Right atrium auricular region (tissue), 2 donors: Measurements from ENCODE around the gene COG5. TPM values are rescaled to one million over a fixed set of nuclear protein-coding genes. Genes with fewer than 3 reads are reported as not detected.

Source experiments
- DNase-seq: peaks from one replicate; pipeline ENCODE4 v3.0.0-alpha.2; 2019; ENCODE audit warnings: low spot score
- H3K27ac ChIP-seq, 2 donors: fragments of 200-600 bp; sonication (generic); 1 replicate in 1 of 2; 2 replicates in 1 of 2; pipeline ENCODE4 v1.5.1; 2016 to 2019
- H3K27me3 ChIP-seq, 2 donors: fragments of 200-600 bp; sonication (generic); one replicate each; pipeline versions ENCODE4 v1.5.1 to v1.6.0; 2017 to 2019
- H3K36me3 ChIP-seq: fragments of 200-600 bp; sonication (generic); one replicate; pipeline ENCODE4 v1.5.1; 2016
- H3K4me1 ChIP-seq, 2 donors: fragments of 200-600 bp; sonication (generic); one replicate each; pipeline versions ENCODE4 v1.5.1 to v1.6.0; 2017 to 2019
- H3K4me3 ChIP-seq, 2 donors: fragments of 200-600 bp; sonication (generic); 1 replicate in 1 of 2; 2 replicates in 1 of 2; pipeline ENCODE4 v1.5.1; 2017 to 2019; ENCODE audit warnings: mild to moderate bottlenecking in 1 of 2, moderate library complexity in 1 of 2
- H3K9me3 ChIP-seq, 2 donors: fragments of 200-600 bp; sonication (generic); one replicate each; pipeline ENCODE4 v1.5.1; 2019
- CTCF ChIP-seq, 2 donors: fragments of 200-600 bp; sonication (generic); IDR thresholded peaks; one replicate each; pipeline ENCODE4 v1.5.1; 2019; ENCODE audit warnings: antibody characterized with exemption in 2 of 2
- total RNA-seq, 2 donors: library from RNA; depleted of rRNA; stranded (reverse); fragments of >200 nt; gene quantifications; one replicate each; pipeline ENCODE4 v1.1.0, GENCODE V29; 2016

COG5 gene
- total RNA-seq, 2 donors from 2014 or later = 28.0 to 31.8 TPM

- H3K27me3 ChIP-seq = no peaks in the 10 kb centered on the region
- peaks cover 0 to 7% of the 10 kb centered on the region in 2 donors for H3K9me3 ChIP-seq
- H3K27ac ChIP-seq = no peak overlapping the region
- TF ChIP-seq CTCF (IDR thresholded peaks at IDR 0.05) = no peak
- no peak overlapping the region for H3K4me3 ChIP-seq
- H3K36me3 ChIP-seq = no peaks in the 10 kb centered on the region
- peaks cover 0 to 5% of the 10 kb centered on the region in 2 donors for H3K4me1 ChIP-seq
- DNase-seq = no peak
Measured at GRCh38 chr7:107428642-107429041, 135.1 kb downstream of the COG5 start.

GRCh38 chr7:107427462-107427861 lies 136.3 kb downstream of the COG5 start:
- H3K27me3 ChIP-seq = no peaks in the 10 kb centered on the region
- H3K36me3 ChIP-seq = no peaks in the 10 kb centered on the region
- peaks cover 0 to 5% of the 10 kb centered on the region in 2 donors for H3K4me1 ChIP-seq
- no peak for TF ChIP-seq CTCF (IDR thresholded peaks at IDR 0.05)
- no peak for DNase-seq
- H3K9me3 ChIP-seq = no peaks in the 10 kb centered on the region
- no peak overlapping the region for H3K4me3 ChIP-seq
- no peak overlapping the region for H3K27ac ChIP-seq

- Histone ChIP-seq H3K27ac (no peak overlapping the region), H3K4me1 (no peaks in the 10 kb centered on the region), H3K27me3 (no peaks in the 10 kb centered on the region), H3K4me3 (no peak overlapping the region), H3K36me3 (no peaks in the 10 kb centered on the region), H3K9me3 (no peaks in the 10 kb centered on the region)
- no peak for TF ChIP-seq CTCF (IDR thresholded peaks at IDR 0.05)
- DNase-seq = no peak
Measured at GRCh38 chr7:107414198-107414597, 149.5 kb downstream of the COG5 start.

GRCh38 chr7:107408349-107408748 lies 155.4 kb downstream of the COG5 start:
- TF ChIP-seq CTCF (IDR thresholded peaks at IDR 0.05) = no peak
- Histone ChIP-seq H3K27ac (no peak overlapping the region), H3K27me3 (no peaks in the 10 kb centered on the region), H3K9me3 (no peaks in the 10 kb centered on the region), H3K36me3 (no peaks in the 10 kb centered on the region), H3K4me1 (no peaks in the 10 kb centered on the region), H3K4me3 (no peak overlapping the region)
- no peak for DNase-seq

GRCh38 chr7:107405559-107405958 lies 158.2 kb downstream of the COG5 start:
- DNase-seq = no peak
- no peaks in the 10 kb centered on the region for H3K9me3 ChIP-seq
- H3K4me1 ChIP-seq = no peaks in the 10 kb centered on the region
- no peak overlapping the region for H3K27ac ChIP-seq
- no peak overlapping the region for H3K4me3 ChIP-seq
- H3K36me3 ChIP-seq = no peaks in the 10 kb centered on the region
- H3K27me3 ChIP-seq = no peaks in the 10 kb centered on the region
- no peak for TF ChIP-seq CTCF (IDR thresholded peaks at IDR 0.05)

- Histone ChIP-seq H3K27me3 (no peaks in the 10 kb centered on the region), H3K27ac (no peak overlapping the region), H3K4me1 (no peaks in the 10 kb centered on the region), H3K9me3 (no peaks in the 10 kb centered on the region), H3K36me3 (no peaks in the 10 kb centered on the region), H3K4me3 (no peak overlapping the region)
- no peak for DNase-seq
- TF ChIP-seq CTCF (IDR thresholded peaks at IDR 0.05) = no peak
Measured at GRCh38 chr7:107404740-107405537, 158.8 kb downstream of the COG5 start.
